Mucosa of descending colon (tissue), 3 donors: Measurements from ENCODE around the gene MYH3. TPM values are rescaled to one million over a fixed set of nuclear protein-coding genes. Genes with fewer than 3 reads are reported as not detected.

Experiments
- ATAC-seq: fragments of 200-7000 bp; cut with Tn5 transposase; one replicate; pipeline ENCODE4 v1.9.1; 2020; ENCODE audit warnings: mild to moderate bottlenecking, moderate library complexity
- DNase-seq, 3 donors: peaks; one replicate each; pipeline ENCODE4 v3.0.0-alpha.2; 2020
- H3K36me3 ChIP-seq: fragments of 200-600 bp; one replicate; pipeline ENCODE4 v1.8.0; 2021; ENCODE audit warnings: low read depth, mild to moderate bottlenecking
- H3K4me1 ChIP-seq: fragments of 200-600 bp; one replicate; pipeline ENCODE4 v1.8.0; 2021; ENCODE audit warnings: low read depth, mild to moderate bottlenecking
- H3K4me3 ChIP-seq: fragments of 200-600 bp; one replicate; pipeline ENCODE4 v1.8.0; 2021; ENCODE audit warnings: mild to moderate bottlenecking
- H3K9me3 ChIP-seq: fragments of 200-600 bp; one replicate; pipeline ENCODE4 v1.8.0; 2021; ENCODE audit warnings: mild to moderate bottlenecking
- intact Hi-C, 2 donors: fragments of 100-400 bp; cut with DNase I in 1 of 2; cut with micrococcal nuclease in 1 of 2; formaldehyde crosslinking; loops; one replicate each; pipeline versions ENCODE4 v1.11.0 to v1.11.1; 2022; cut with DNase I, micrococcal nuclease
- total RNA-seq, 3 donors: library from RNA; stranded (reverse); fragmentation: NEBNext Ultra II Directional in 2 of 3; extraction: Animal tissue kit (Norgen Biotek cat#: 25700) in 2 of 3; gene quantifications; one replicate each; pipeline versions ENCODE4 v1.2.1 to v1.2.4, GENCODE V29; 2021 to 2023
- TF ChIP-seq, protein P1 (sequence below): fragments of 200-600 bp; IDR thresholded peaks from one replicate; pipeline ENCODE4 v1.8.0; 2022; ENCODE audit warnings: antibody characterized with exemption, mild to moderate bottlenecking
- donor health status: DM: no; HTN: no; CAD: no; lungs with moderate emphysema.
- donor health status: DM: no; HTN: no; CAD: no.
- donor health status: DM: no; HTN: yes; CAD: no.

MYH3 gene
- total RNA-seq, 3 donors from 2014 or later, result 2.0 to 3.2 (median 2.3) TPM

- no peaks in the 10 kb centered on the region for H3K36me3 ChIP-seq
- intact Hi-C loops, result loop anchor here in 1 of 2 donors (5.0 kb wide), 1 partner anchor 193 kb away; no protein-coding TSS in a partner anchor
- H3K4me3 ChIP-seq, result no peak overlapping the region
- TF ChIP-seq, protein P1, sequence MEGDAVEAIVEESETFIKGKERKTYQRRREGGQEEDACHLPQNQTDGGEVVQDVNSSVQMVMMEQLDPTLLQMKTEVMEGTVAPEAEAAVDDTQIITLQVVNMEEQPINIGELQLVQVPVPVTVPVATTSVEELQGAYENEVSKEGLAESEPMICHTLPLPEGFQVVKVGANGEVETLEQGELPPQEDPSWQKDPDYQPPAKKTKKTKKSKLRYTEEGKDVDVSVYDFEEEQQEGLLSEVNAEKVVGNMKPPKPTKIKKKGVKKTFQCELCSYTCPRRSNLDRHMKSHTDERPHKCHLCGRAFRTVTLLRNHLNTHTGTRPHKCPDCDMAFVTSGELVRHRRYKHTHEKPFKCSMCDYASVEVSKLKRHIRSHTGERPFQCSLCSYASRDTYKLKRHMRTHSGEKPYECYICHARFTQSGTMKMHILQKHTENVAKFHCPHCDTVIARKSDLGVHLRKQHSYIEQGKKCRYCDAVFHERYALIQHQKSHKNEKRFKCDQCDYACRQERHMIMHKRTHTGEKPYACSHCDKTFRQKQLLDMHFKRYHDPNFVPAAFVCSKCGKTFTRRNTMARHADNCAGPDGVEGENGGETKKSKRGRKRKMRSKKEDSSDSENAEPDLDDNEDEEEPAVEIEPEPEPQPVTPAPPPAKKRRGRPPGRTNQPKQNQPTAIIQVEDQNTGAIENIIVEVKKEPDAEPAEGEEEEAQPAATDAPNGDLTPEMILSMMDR, result no peak
- no peaks in the 10 kb centered on the region for H3K4me1 ChIP-seq
- DNase-seq (no peak), ATAC-seq (no peak)
- no peaks in the 10 kb centered on the region for H3K9me3 ChIP-seq
These were observed 8.2 kb downstream of the MYH3 start for GRCh38 chr17:10648956-10649355.

- Histone ChIP-seq H3K9me3 (no peaks in the 10 kb centered on the region), H3K4me1 (no peaks in the 10 kb centered on the region), H3K36me3 (no peaks in the 10 kb centered on the region), H3K4me3 (no peak overlapping the region)
- TF ChIP-seq, protein P1, result no peak
- intact Hi-C loops, result loop anchor here in 1 of 2 donors (5.0 kb wide), 1 partner anchor 194 kb away; no protein-coding TSS in a partner anchor
- DNase-seq (no peak), ATAC-seq (no peak)
These were observed 8.7 kb downstream of the MYH3 start for GRCh38 chr17:10648381-10648780.

- H3K36me3 ChIP-seq, result no peaks in the 10 kb centered on the region
- peak in 2 of 3 donors; percentile 71 to 76 for DNase-seq
- peak; percentile 84 for ATAC-seq
- intact Hi-C loops, result loop anchor here in 1 of 2 donors (5.0 kb wide), 1 partner anchor 196 kb away; no protein-coding TSS in a partner anchor
- no peaks in the 10 kb centered on the region for H3K9me3 ChIP-seq
- TF ChIP-seq, protein P1, result peak; percentile 80
- no peak overlapping the region for H3K4me3 ChIP-seq
- no peaks in the 10 kb centered on the region for H3K4me1 ChIP-seq
These were observed 10.6 kb downstream of the MYH3 start for GRCh38 chr17:10646392-10646990.

GRCh38 chr17:10640475-10640874, 16.6 kb downstream of the MYH3 start:
- no peak for DNase-seq
- intact Hi-C loops, result no loop called here

GRCh38 chr17:10638151-10638550, 19.0 kb downstream of the MYH3 start:
- H3K36me3 ChIP-seq, result no peaks in the 10 kb centered on the region

More at GRCh38 chr17:10640475-10640874, 16.6 kb downstream of the MYH3 start:
- TF ChIP-seq, protein P1, result no peak
- no peak for ATAC-seq
- no peaks in the 10 kb centered on the region for H3K9me3 ChIP-seq
- H3K4me1 ChIP-seq, result no peaks in the 10 kb centered on the region
- H3K36me3 ChIP-seq, result no peaks in the 10 kb centered on the region
- no peak overlapping the region for H3K4me3 ChIP-seq

More at GRCh38 chr17:10638151-10638550, 19.0 kb downstream of the MYH3 start:
- Histone ChIP-seq H3K4me1 (no peaks in the 10 kb centered on the region), H3K4me3 (no peak overlapping the region), H3K9me3 (no peaks in the 10 kb centered on the region)
- TF ChIP-seq, protein P1, result no peak
- intact Hi-C loops, result no loop called here
- no peak for ATAC-seq
- no peak for DNase-seq
